ENCODE measurements around the gene MDN1.

The MDN1 gene

GRCh38 chr6:89729818-89730217 is 89.8 kb downstream of the MDN1 start:
- H3K4me3 ChIP-seq (ENCODE audit: control insufficient read depth, low read depth, low read length): no peak overlapping the region
- no peak for DNase-seq (ENCODE audit: low read depth)
- no peak for TF ChIP-seq CTCF (conservative IDR thresholded peaks at IDR 0.05; ENCODE audit: control insufficient read depth, insufficient read depth, low read depth, low read length)

GRCh38 chr6:89727501-89727900 is 92.1 kb downstream of the MDN1 start:
- no peak overlapping the region for H3K4me3 ChIP-seq (ENCODE audit: control insufficient read depth, low read depth, low read length)
- no peak for DNase-seq (ENCODE audit: low read depth)
- TF ChIP-seq CTCF (conservative IDR thresholded peaks at IDR 0.05; ENCODE audit: control insufficient read depth, insufficient read depth, low read depth, low read length): no peak

DNA sequence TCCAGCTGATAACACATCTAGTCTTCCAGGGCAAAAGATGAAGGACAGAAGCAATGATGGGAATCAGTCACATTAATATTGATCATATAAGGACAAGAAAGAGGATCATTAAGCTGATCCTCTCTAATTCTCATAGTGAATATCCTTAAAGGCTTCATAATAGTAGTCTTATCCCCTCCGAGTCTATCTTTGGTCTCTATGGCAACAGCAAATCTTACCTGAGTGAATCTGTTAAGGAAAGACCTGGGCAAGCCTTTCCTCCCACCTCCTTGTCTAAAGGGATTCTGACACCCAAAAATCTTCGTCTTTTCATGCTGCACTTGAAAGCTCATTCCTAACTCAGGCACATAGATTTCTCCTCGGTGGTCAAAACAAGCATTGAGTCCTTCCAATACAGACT is 94.6 kb downstream of the MDN1 start:
- TF ChIP-seq CTCF (conservative IDR thresholded peaks at IDR 0.05; ENCODE audit: control insufficient read depth, insufficient read depth, low read depth, low read length): no peak
- DNase-seq (ENCODE audit: low read depth): no peak
- H3K4me3 ChIP-seq (ENCODE audit: control insufficient read depth, low read depth, low read length): no peak overlapping the region

DNA sequence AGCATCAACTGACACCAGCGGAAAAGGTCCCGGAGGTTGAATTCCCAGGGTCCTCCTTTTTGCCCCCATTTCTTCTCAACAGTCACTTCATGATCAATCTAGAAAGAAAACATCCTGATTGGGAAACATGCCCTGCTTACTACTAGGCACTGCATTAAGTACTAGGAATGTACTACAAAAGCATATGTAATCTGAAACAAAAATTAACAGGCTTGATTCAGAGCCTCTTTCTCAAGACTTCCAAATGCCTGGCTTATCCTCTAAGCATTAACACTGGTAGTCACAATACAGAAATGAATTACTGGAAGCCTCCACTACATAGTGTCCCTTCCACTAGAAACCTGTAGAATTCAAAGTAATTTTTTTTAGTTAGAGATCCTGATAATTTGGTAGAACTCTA is 96.5 kb downstream of the MDN1 start:
- no peak for DNase-seq (ENCODE audit: low read depth)
- no peak overlapping the region for H3K4me3 ChIP-seq (ENCODE audit: control insufficient read depth, low read depth, low read length)
- no peak for TF ChIP-seq CTCF (conservative IDR thresholded peaks at IDR 0.05; ENCODE audit: control insufficient read depth, insufficient read depth, low read depth, low read length)

DNA sequence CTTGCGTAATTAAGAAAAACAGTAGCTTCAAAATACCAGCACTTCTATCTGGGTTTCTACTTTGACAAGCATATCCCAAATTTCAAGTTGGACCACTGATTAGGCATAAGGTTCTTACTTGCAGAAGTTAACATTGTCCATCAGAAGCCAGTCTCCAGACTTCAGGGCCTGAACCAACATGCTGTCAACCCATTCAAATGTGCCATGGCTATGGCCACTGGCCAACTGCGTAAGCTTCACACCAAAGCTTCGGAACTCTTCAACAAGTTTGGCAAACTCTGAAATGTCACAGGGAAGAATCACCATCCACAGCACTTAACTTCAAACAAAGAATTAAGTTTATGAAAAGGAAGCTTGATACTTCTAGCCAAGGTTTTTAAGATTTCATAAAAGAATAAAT is 103.1 kb downstream of the MDN1 start:
- no peak overlapping the region for H3K4me3 ChIP-seq (ENCODE audit: control insufficient read depth, low read depth, low read length)
- TF ChIP-seq CTCF (conservative IDR thresholded peaks at IDR 0.05; ENCODE audit: control insufficient read depth, insufficient read depth, low read depth, low read length): no peak
- DNase-seq (ENCODE audit: low read depth): no peak

GRCh38 chr6:89711801-89712200 is 107.8 kb downstream of the MDN1 start:
- DNase-seq (ENCODE audit: low read depth): no peak
- no peak overlapping the region for H3K4me3 ChIP-seq (ENCODE audit: control insufficient read depth, low read depth, low read length)
- TF ChIP-seq CTCF (conservative IDR thresholded peaks at IDR 0.05; ENCODE audit: control insufficient read depth, insufficient read depth, low read depth, low read length): no peak

DNA sequence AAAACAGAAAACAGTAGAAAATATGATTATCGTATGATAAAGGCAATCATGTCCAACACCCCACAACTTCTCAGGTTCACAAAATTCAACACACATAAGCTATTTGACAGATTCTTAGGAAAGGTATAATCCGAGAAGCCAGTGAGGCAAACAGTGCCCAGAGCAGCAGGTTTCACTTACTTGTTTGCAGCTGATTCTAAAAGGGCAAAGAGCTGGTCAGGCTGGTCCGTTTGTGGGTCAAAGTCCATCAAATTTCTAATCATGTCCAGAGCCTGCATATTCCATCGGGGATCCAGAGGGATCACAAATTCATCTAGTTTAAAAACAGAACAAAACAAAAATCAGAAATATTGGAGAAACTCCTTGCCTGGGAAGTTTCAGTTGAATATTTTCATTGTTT is 111.3 kb downstream of the MDN1 start:
- H3K4me3 ChIP-seq (ENCODE audit: control insufficient read depth, low read depth, low read length): no peak overlapping the region
- no peak for TF ChIP-seq CTCF (conservative IDR thresholded peaks at IDR 0.05; ENCODE audit: control insufficient read depth, insufficient read depth, low read depth, low read length)
- no peak for DNase-seq (ENCODE audit: low read depth)
